ENCODE results near the gene HECTD2. TPM values are rescaled to one million over a fixed set of nuclear protein-coding genes. Genes with fewer than 3 reads are reported as not detected.
"Not testable (repeated sequence)": the region's sequence is repeated elsewhere in the genome, so short reads cannot be mapped to it uniquely, and the experiment has no call there.

Gene HECTD2
- total RNA-seq, 1 donor from 2014 or later: 8.1 TPM

GRCh38 chr10:91381257-91381891 is 28.8 kb upstream of the HECTD2 start:
- DNase-seq: no peak
- POLR2A ChIA-PET: no interaction called here
- Mint-ChIP-seq H3K4me3 (no peak overlapping the region), H3K27me3 (peaks cover 17% of the 10 kb centered on the region), H3K36me3 (ENCODE audit: low read depth) (no peaks in the 10 kb centered on the region), H3K27ac (no peak overlapping the region), H3K4me1 (no peaks in the 10 kb centered on the region), H3K9me3 (peaks cover 12% of the 10 kb centered on the region)
- no peak for ATAC-seq (ENCODE audit: low read depth)
- intact Hi-C loops (cut with micrococcal nuclease): loop anchor here (10.0 kb wide), 1 partner anchor 173 kb away; no protein-coding TSS in a partner anchor
- TF ChIP-seq CTCF (IDR thresholded peaks at IDR 0.05): no peak
- CTCF ChIA-PET: interaction anchor here (1.2 kb wide), 1 partner anchor 15 kb away, joined by 3 read pairs; no protein-coding TSS in a partner anchor

DNA sequence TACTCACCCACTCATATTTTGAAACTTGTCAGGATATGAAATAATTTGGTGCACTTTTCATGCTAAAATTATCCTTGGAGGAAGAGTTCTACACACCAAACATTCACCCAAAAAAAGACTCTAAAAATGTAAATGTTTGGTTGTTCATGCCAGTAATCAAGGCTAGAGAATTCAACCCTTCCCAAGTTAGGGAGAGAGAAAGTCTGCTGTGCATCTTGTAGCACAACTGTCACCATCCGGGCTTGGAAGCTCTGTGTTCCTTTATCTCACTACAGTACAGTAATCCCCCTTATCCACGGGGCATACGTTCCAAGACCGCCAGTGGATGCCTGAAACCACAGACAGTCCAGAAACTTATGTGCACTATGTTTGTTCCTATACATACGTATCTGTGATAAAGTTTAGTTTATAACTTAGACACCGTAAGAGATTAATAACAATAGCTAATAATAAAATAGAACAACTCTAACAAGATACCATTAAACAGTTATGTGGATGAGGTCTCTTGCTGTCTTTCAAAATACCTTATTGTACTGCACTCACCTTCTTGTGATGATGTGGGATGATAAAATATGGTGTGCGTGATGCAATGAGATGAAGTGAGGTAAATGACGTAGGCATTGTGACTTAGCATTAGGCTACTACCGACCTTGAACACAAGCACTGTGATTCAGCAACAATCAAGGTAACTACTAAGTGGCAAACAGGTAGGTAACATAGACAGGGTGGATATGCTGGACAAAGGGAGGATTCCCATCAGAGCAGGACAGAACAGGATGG is 24.6 kb upstream of the HECTD2 start:
- TF ChIP-seq CTCF (IDR thresholded peaks at IDR 0.05): no peak
- Mint-ChIP-seq H3K4me3 (no peak overlapping the region), H3K9me3 (no peaks in the 10 kb centered on the region), H3K4me1 (peaks cover 3% of the 10 kb centered on the region), H3K27ac (no peak overlapping the region), H3K27me3 (peaks cover 22% of the 10 kb centered on the region), H3K36me3 (ENCODE audit: low read depth) (no peaks in the 10 kb centered on the region)
- ChIA-PET POLR2A (no interaction called here), CTCF (no interaction called here)
- intact Hi-C loops (cut with micrococcal nuclease): loop anchor here (5.0 to 10.0 kb wide), 2 partner anchors 88 to 169 kb away; no protein-coding TSS in a partner anchor
- ATAC-seq (ENCODE audit: low read depth) (no peak), DNase-seq (no peak)

- ChIA-PET CTCF (interaction anchor here (1.2 to 2.8 kb wide), 3 partner anchors 10 to 523 kb away, joined by 4 to 19 read pairs (median 5); no protein-coding TSS in a partner anchor), POLR2A (interaction anchor here (2.5 kb wide), 1 partner anchor 19 kb away, joined by 6 read pairs; no protein-coding TSS in a partner anchor)
- peak; percentile 91 for ATAC-seq (ENCODE audit: low read depth)
- intact Hi-C loops (cut with micrococcal nuclease): loop anchor here (1.0 to 10.0 kb wide), 9 partner anchors 20 to 523 kb away; partner anchors contain the start of gene HECTD2
- H3K36me3 Mint-ChIP-seq (ENCODE audit: low read depth): no peaks in the 10 kb centered on the region
- no peaks in the 10 kb centered on the region for H3K9me3 Mint-ChIP-seq
- H3K27me3 Mint-ChIP-seq: peaks cover 13% of the 10 kb centered on the region
- H3K4me3 Mint-ChIP-seq: no peak overlapping the region
- DNase-seq: no peak
- no peak overlapping the region for H3K27ac Mint-ChIP-seq
- TF ChIP-seq CTCF (IDR thresholded peaks at IDR 0.05): peak; percentile 73
- H3K4me1 Mint-ChIP-seq: peaks cover 3% of the 10 kb centered on the region
These were observed 20.3 kb upstream of the HECTD2 start for GRCh38 chr10:91389636-91390512.

GRCh38 chr10:91390513-91390825 is 19.7 kb upstream of the HECTD2 start:
- H3K4me1 Mint-ChIP-seq; H3K36me3 Mint-ChIP-seq (ENCODE audit: low read depth); ATAC-seq (ENCODE audit: low read depth); H3K27ac Mint-ChIP-seq; DNase-seq; intact Hi-C loops (cut with micrococcal nuclease); H3K4me3 Mint-ChIP-seq; H3K9me3 Mint-ChIP-seq: not testable (repeated sequence)
- ChIA-PET CTCF (interaction anchor here (0.9 to 2.8 kb wide), 4 partner anchors 10 to 522 kb away, joined by 3 to 19 read pairs (median 4); no protein-coding TSS in a partner anchor), POLR2A (interaction anchor here (2.5 kb wide), 1 partner anchor 19 kb away, joined by 6 read pairs; no protein-coding TSS in a partner anchor)
- peaks cover 13% of the 10 kb centered on the region for H3K27me3 Mint-ChIP-seq

DNA sequence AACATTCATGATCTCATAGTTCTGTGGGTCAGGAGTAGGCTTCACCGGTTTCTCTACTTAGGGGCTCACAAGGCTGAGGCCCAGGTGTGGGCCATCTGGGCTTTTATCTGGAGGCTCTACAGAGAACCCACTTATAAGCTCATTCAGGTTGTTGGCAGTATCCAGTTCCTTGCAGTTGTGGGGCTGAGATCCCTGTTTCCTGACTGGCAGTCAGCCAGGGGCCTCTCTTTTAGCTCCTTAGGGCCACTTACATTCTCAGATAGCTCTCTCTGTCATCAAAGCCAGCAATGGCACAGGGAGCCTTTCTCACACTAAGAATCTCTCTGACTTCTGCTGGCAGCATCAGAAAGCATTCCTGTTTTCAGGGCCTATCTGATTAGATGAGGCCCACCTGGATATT is 18.2 kb upstream of the HECTD2 start:
- Mint-ChIP-seq H3K27me3 (peaks cover 14% of the 10 kb centered on the region), H3K27ac (no peak overlapping the region), H3K36me3 (ENCODE audit: low read depth) (no peaks in the 10 kb centered on the region), H3K4me3 (no peak overlapping the region), H3K9me3 (no peaks in the 10 kb centered on the region), H3K4me1 (peaks cover 3% of the 10 kb centered on the region)
- no peak for DNase-seq
- ChIA-PET CTCF (interaction anchor here (0.9 to 2.8 kb wide), 2 partner anchors 9 to 244 kb away, joined by 3 to 19 read pairs; no protein-coding TSS in a partner anchor), POLR2A (interaction anchor here (2.5 kb wide), 1 partner anchor 17 kb away, joined by 6 read pairs; no protein-coding TSS in a partner anchor)
- ATAC-seq (ENCODE audit: low read depth): no peak
- intact Hi-C loops (cut with micrococcal nuclease): no loop called here
- no peak for TF ChIP-seq CTCF (IDR thresholded peaks at IDR 0.05)

Measured in activated B cell treated with CpG ODN at 0.5 μM for 24 hours (primary cell).